PC-3 (cell line): ENCODE results near the gene TMEM42. TPM values are rescaled to one million over a fixed set of nuclear protein-coding genes. Genes with fewer than 3 reads are reported as not detected.
A peak's percentile ranks its signal among the peaks of the same experiment; 100 is the strongest.

Experiments
- ATAC-seq: fragments of 200-7000 bp; cut with Tn5 transposase; 2 replicates; pipeline ENCODE4 v1.9.1; 2020; ENCODE audit warnings: mild to moderate bottlenecking, moderate library complexity
- BruUV-seq: library from RNA; stranded (reverse); fragments of 400-500 nt; replicated peaks from 2 replicates; lab custom pipeline; 2021; lab: Mats Ljungman, UMichigan
- CTCF ChIA-PET: fragments of 300-600 bp; sonication (Branson Sonifier 250); formaldehyde crosslinking; loops from one replicate; lab custom pipeline; 2022; ENCODE audit warnings: antibody characterized with exemption; lab: Charles Lee
- POLR2A ChIA-PET: fragments of 300-600 bp; sonication (Branson Sonifier 250); formaldehyde crosslinking; loops from one replicate; lab custom pipeline; 2022; ENCODE audit warnings: antibody characterized with exemption; ENCODE audit not compliant: unreplicated experiment; lab: Charles Lee
- DNase-seq: peaks from one replicate; pipeline ENCODE4 v3.0.0-alpha.2; 2015
- H2AFZ ChIP-seq: fragments of 300-600 bp; sonication (generic); 2 replicates; pipeline ENCODE4 v1.6.0; 2016; ENCODE audit warnings: antibody characterized with exemption, low read length
- H3F3A ChIP-seq: fragments of 300-600 bp; sonication (generic); one replicate; pipeline ENCODE4 v1.6.0; 2017; ENCODE audit warnings: antibody characterized with exemption, low read length, control low read depth, mild to moderate bottlenecking; ENCODE audit not compliant: unreplicated experiment
- H3K27ac ChIP-seq: fragments of 300-600 bp; sonication (generic); 2 replicates; pipeline ENCODE4 v1.5.1; 2016; ENCODE audit warnings: mild to moderate bottlenecking, low read length
- H3K27me3 ChIP-seq: fragments of 300-600 bp; sonication (generic); 2 replicates; pipeline ENCODE4 v1.6.1; 2016; ENCODE audit warnings: low read length, mixed read lengths
- H3K36me3 ChIP-seq: fragments of 300-600 bp; sonication (generic); 2 replicates; pipeline ENCODE4 v1.6.1; 2016; ENCODE audit warnings: low read depth, mixed run types, low read length, mixed read lengths
- H3K4me1 ChIP-seq: fragments of 300-600 bp; sonication (generic); 2 replicates; pipeline ENCODE4 v1.5.1; 2016; ENCODE audit warnings: low read length; ENCODE audit not compliant: insufficient read depth
- H3K4me2 ChIP-seq: fragments of 300-600 bp; sonication (generic); 2 replicates; pipeline ENCODE4 v1.6.0; 2016; ENCODE audit warnings: low read length
- H3K4me3 ChIP-seq: fragments of 300-600 bp; sonication (generic); 2 replicates; pipeline ENCODE4 v1.5.1; 2016; ENCODE audit warnings: mild to moderate bottlenecking, low read length, mixed read lengths
- H3K79me2 ChIP-seq: fragments of 300-600 bp; sonication (generic); 2 replicates; pipeline ENCODE4 v1.6.1; 2017; ENCODE audit warnings: low read length, mixed read lengths
- H3K9ac ChIP-seq: fragments of 300-600 bp; sonication (generic); 2 replicates; pipeline ENCODE4 v1.6.0; 2016; ENCODE audit warnings: mild to moderate bottlenecking, low read length
- H3K9me2 ChIP-seq: fragments of 300-600 bp; sonication (generic); replicated peaks from 2 replicates; pipeline ENCODE4 v1.6.1; 2016; ENCODE audit warnings: mixed run types, low read length, mixed read lengths
- H3K9me3 ChIP-seq: fragments of 300-600 bp; sonication (generic); 2 replicates; pipeline ENCODE4 v1.6.1; 2016; ENCODE audit warnings: low read length, mixed read lengths
- H4K20me1 ChIP-seq: fragments of 300-600 bp; sonication (generic); 2 replicates; pipeline ENCODE4 v1.6.1; 2016; ENCODE audit warnings: low read length, mixed read lengths
- CTCF ChIP-seq: fragments of 300-600 bp; sonication (generic); conservative IDR thresholded peaks from 2 replicates; pipeline ENCODE4 v1.5.1; 2017; ENCODE audit warnings: antibody characterized with exemption, low read depth, mild to moderate bottlenecking, low read length
- EZH2 ChIP-seq: fragments of 300-600 bp; sonication (generic); IDR thresholded peaks from one replicate; pipeline ENCODE4 v1.6.1; 2017; ENCODE audit warnings: antibody characterized with exemption, mild to moderate bottlenecking, low read length; ENCODE audit not compliant: unreplicated experiment
- EZH2phosphoT487 ChIP-seq: fragments of 300-600 bp; sonication (generic); IDR thresholded peaks from 2 replicates; pipeline ENCODE4 v1.6.1; 2018; ENCODE audit warnings: mild to moderate bottlenecking, antibody characterized with exemption, low read length, borderline replicate concordance
- intact Hi-C: fragments of 100-400 bp; cut with micrococcal nuclease; formaldehyde crosslinking; loops from 2 replicates; pipeline ENCODE4 v1.9.0; 2023
- total RNA-seq: library from RNA; depleted of rRNA; stranded (reverse); fragments of >200 nt; gene quantifications from 2 replicates; pipeline ENCODE4 v1.2.3, GENCODE V29; 2014

TMEM42 gene
- total RNA-seq, 1 experiment from 2014 or later, result 10.2 TPM

GRCh38 chr3:44906997-44907396, 45.3 kb downstream of the TMEM42 start:
- H3K4me1 ChIP-seq, result peaks cover 11% of the 10 kb centered on the region
- H3K4me3 ChIP-seq, result no peak overlapping the region
- H4K20me1 ChIP-seq, result no peaks in the 10 kb centered on the region
- ATAC-seq (peak; percentile 58), DNase-seq (peak; percentile 81)
- H3K9ac ChIP-seq, result no peak overlapping the region
- no peaks in the 10 kb centered on the region for H3K79me2 ChIP-seq
- H3F3A ChIP-seq, result no peaks in the 10 kb centered on the region
- H3K9me2 ChIP-seq, result no peaks in the 10 kb centered on the region
- H3K27ac ChIP-seq, result no peak overlapping the region
- ChIA-PET POLR2A (interaction anchor here (0.7 kb wide), 1 partner anchor 1056 kb away, joined by 3 read pairs; no protein-coding TSS in a partner anchor), CTCF (no interaction called here)
- BruUV-seq, result no TSS peak
- TF ChIP-seq CTCF, result no peak
- TF ChIP-seq EZH2phosphoT487, result no peak
- no peaks in the 10 kb centered on the region for H3K27me3 ChIP-seq
- no peak overlapping the region for H3K4me2 ChIP-seq
- intact Hi-C loops, result no loop called here
- H3K9me3 ChIP-seq, result no peaks in the 10 kb centered on the region
- no peak overlapping the region for H2AFZ ChIP-seq
- no peaks in the 10 kb centered on the region for H3K36me3 ChIP-seq

- TF ChIP-seq EZH2phosphoT487 (no peak), EZH2 (no peak), CTCF (no peak)
- ChIA-PET CTCF (no interaction called here), POLR2A (interaction anchor here (0.7 kb wide), 1 partner anchor 1056 kb away, joined by 3 read pairs; no protein-coding TSS in a partner anchor)
- H3K27me3 ChIP-seq, result no peaks in the 10 kb centered on the region
- no peak overlapping the region for H3K4me3 ChIP-seq
- H3K9me3 ChIP-seq, result no peaks in the 10 kb centered on the region
- H2AFZ ChIP-seq, result no peak overlapping the region
- H3K27ac ChIP-seq, result no peak overlapping the region
- BruUV-seq, result no TSS peak
- H3K4me2 ChIP-seq, result no peak overlapping the region
- intact Hi-C loops, result no loop called here
- no peaks in the 10 kb centered on the region for H3K36me3 ChIP-seq
- peaks cover 11% of the 10 kb centered on the region for H3K4me1 ChIP-seq
- H3K79me2 ChIP-seq, result no peaks in the 10 kb centered on the region
- DNase-seq (no peak), ATAC-seq (no peak)
- H3F3A ChIP-seq, result no peaks in the 10 kb centered on the region
- H3K9ac ChIP-seq, result no peak overlapping the region
- H3K9me2 ChIP-seq, result no peaks in the 10 kb centered on the region
- no peaks in the 10 kb centered on the region for H4K20me1 ChIP-seq
Observed at GRCh38 chr3:44907612-44908011, 45.9 kb downstream of the TMEM42 start.

GRCh38 chr3:44909063-44909462, 47.4 kb downstream of the TMEM42 start:
- H3F3A ChIP-seq, result no peaks in the 10 kb centered on the region
- BruUV-seq, result no TSS peak
- H3K9me2 ChIP-seq, result no peaks in the 10 kb centered on the region
- POLR2A ChIA-PET, result no interaction called here
- H3K4me1 ChIP-seq, result peaks cover 11% of the 10 kb centered on the region
- CTCF ChIA-PET, result interaction anchor here (0.7 kb wide), 1 partner anchor 384 kb away, joined by 4 read pairs; no protein-coding TSS in a partner anchor
- intact Hi-C loops, result no loop called here
- H3K36me3 ChIP-seq, result no peaks in the 10 kb centered on the region
- H3K9me3 ChIP-seq, result no peaks in the 10 kb centered on the region
- DNase-seq (no peak), ATAC-seq (no peak)
- H3K27ac ChIP-seq, result no peak overlapping the region
- no peak overlapping the region for H3K4me2 ChIP-seq
- H3K27me3 ChIP-seq, result no peaks in the 10 kb centered on the region
- no peak overlapping the region for H3K9ac ChIP-seq
- no peak for TF ChIP-seq EZH2phosphoT487
- no peak for TF ChIP-seq CTCF
- no peak for TF ChIP-seq EZH2
- no peak overlapping the region for H2AFZ ChIP-seq
- no peaks in the 10 kb centered on the region for H4K20me1 ChIP-seq
- no peak overlapping the region for H3K4me3 ChIP-seq
- no peaks in the 10 kb centered on the region for H3K79me2 ChIP-seq
